ENCODE data around the gene PRKCA. TPM values are rescaled to one million over a fixed set of nuclear protein-coding genes. Genes with fewer than 3 reads are reported as not detected.

PRKCA gene
- total RNA-seq, 1 donor from 2014 or later: 16.4 TPM

- Mint-ChIP-seq H3K4me1 (ENCODE audit: low read depth) (peaks cover 25% of the 10 kb centered on the region), H3K27me3 (no peaks in the 10 kb centered on the region), H3K36me3 (ENCODE audit: insufficient read depth) (no peaks in the 10 kb centered on the region), H3K9me3 (ENCODE audit: low read depth) (no peaks in the 10 kb centered on the region), H3K4me3 (ENCODE audit: low read depth) (no peak overlapping the region), H3K27ac (no peak overlapping the region)
- no peak for TF ChIP-seq CTCF (IDR thresholded peaks at IDR 0.05; ENCODE audit: unreplicated experiment)
- DNase-seq (ENCODE audit: low spot score, unreplicated experiment): no peak
Observed at GRCh38 chr17:66776999-66777688, 474.7 kb downstream of the PRKCA start.

- Mint-ChIP-seq H3K9me3 (ENCODE audit: low read depth) (no peaks in the 10 kb centered on the region), H3K4me3 (ENCODE audit: low read depth) (no peak overlapping the region), H3K4me1 (ENCODE audit: low read depth) (peaks cover 25% of the 10 kb centered on the region), H3K27me3 (no peaks in the 10 kb centered on the region), H3K36me3 (ENCODE audit: insufficient read depth) (no peaks in the 10 kb centered on the region), H3K27ac (no peak overlapping the region)
- no peak for DNase-seq (ENCODE audit: low spot score, unreplicated experiment)
- TF ChIP-seq CTCF (IDR thresholded peaks at IDR 0.05; ENCODE audit: unreplicated experiment): no peak
Observed at GRCh38 chr17:66777689-66778225, 475.3 kb downstream of the PRKCA start.

GRCh38 chr17:66778531-66779236 lies 476.3 kb downstream of the PRKCA start:
- DNase-seq (ENCODE audit: low spot score, unreplicated experiment): no peak
- H3K27me3 Mint-ChIP-seq: no peaks in the 10 kb centered on the region
- no peaks in the 10 kb centered on the region for H3K9me3 Mint-ChIP-seq (ENCODE audit: low read depth)
- no peak overlapping the region for H3K4me3 Mint-ChIP-seq (ENCODE audit: low read depth)
- peaks cover 23% of the 10 kb centered on the region for H3K4me1 Mint-ChIP-seq (ENCODE audit: low read depth)
- TF ChIP-seq CTCF (IDR thresholded peaks at IDR 0.05; ENCODE audit: unreplicated experiment): no peak
- no peaks in the 10 kb centered on the region for H3K36me3 Mint-ChIP-seq (ENCODE audit: insufficient read depth)
- H3K27ac Mint-ChIP-seq: peak overlapping the region; percentile 45

GRCh38 chr17:66779237-66779606 lies 476.8 kb downstream of the PRKCA start:
- H3K4me1 Mint-ChIP-seq (ENCODE audit: low read depth): peaks cover 18% of the 10 kb centered on the region
- no peak overlapping the region for H3K27ac Mint-ChIP-seq
- H3K27me3 Mint-ChIP-seq: no peaks in the 10 kb centered on the region
- no peak for TF ChIP-seq CTCF (IDR thresholded peaks at IDR 0.05; ENCODE audit: unreplicated experiment)
- no peaks in the 10 kb centered on the region for H3K36me3 Mint-ChIP-seq (ENCODE audit: insufficient read depth)
- H3K9me3 Mint-ChIP-seq (ENCODE audit: low read depth): no peaks in the 10 kb centered on the region
- DNase-seq (ENCODE audit: low spot score, unreplicated experiment): no peak
- H3K4me3 Mint-ChIP-seq (ENCODE audit: low read depth): no peak overlapping the region

- Mint-ChIP-seq H3K4me3 (ENCODE audit: low read depth) (no peak overlapping the region), H3K36me3 (ENCODE audit: insufficient read depth) (no peaks in the 10 kb centered on the region), H3K27ac (no peak overlapping the region), H3K9me3 (ENCODE audit: low read depth) (no peaks in the 10 kb centered on the region), H3K4me1 (ENCODE audit: low read depth) (peaks cover 12% of the 10 kb centered on the region), H3K27me3 (no peaks in the 10 kb centered on the region)
- DNase-seq (ENCODE audit: low spot score, unreplicated experiment): no peak
- no peak for TF ChIP-seq CTCF (IDR thresholded peaks at IDR 0.05; ENCODE audit: unreplicated experiment)
Observed at GRCh38 chr17:66781135-66781534, 478.7 kb downstream of the PRKCA start.

All from progenitor cell of endocrine pancreas (in vitro differentiated cells).